Mammary epithelial cell (primary cell): ENCODE measurements around the gene SLC25A4.

Source experiments
- CTCF ChIP-seq, 2 donors: IDR thresholded peaks in 1 of 2; conservative IDR thresholded peaks in 1 of 2; 2 replicates each; pipeline ENCODE4 v1.5.1; 2011 to 2012; ENCODE audit warnings: inconsistent platforms in 2 of 2, low read length in 2 of 2, mild to moderate bottlenecking in 2 of 2, control low read depth in 1 of 2, low read depth in 1 of 2; ENCODE audit not compliant: insufficient read depth in 1 of 2; ENCODE audit errors: extremely low read depth in 1 of 2
- EZH2 ChIP-seq: IDR thresholded peaks from 2 replicates; pipeline ENCODE4 v1.6.1; 2012; ENCODE audit warnings: low read length, inconsistent platforms, borderline replicate concordance

- TF ChIP-seq CTCF (conservative IDR thresholded peaks at IDR 0.05 in 1 of 2, IDR thresholded peaks at IDR 0.05 in 1 of 2; ENCODE audit: extremely low read depth in 1 of 2, insufficient read depth in 1 of 2, low read depth in 1 of 2, low read length in 2 of 2) (no peak), EZH2 (no peak)
Observed at GRCh38 chr4:185124006-185124405, 19.1 kb upstream of the SLC25A4 start.
